GM19023 (cell line): Measurements from ENCODE around the gene STK32C.
"Not testable (repeated sequence)": the region's sequence is repeated elsewhere in the genome, so short reads cannot be mapped to it uniquely, and the experiment has no call there.

Experiments
- ATAC-seq: cut with Tn5 transposase; IDR thresholded peaks from one replicate; pipeline ENCODE4 v1.9.1; 2021; ENCODE audit warnings: mild to moderate bottlenecking, moderate library complexity; ENCODE audit not compliant: unreplicated experiment

STK32C gene

GRCh38 chr10:132269266-132270230 is 38.2 kb downstream of the STK32C start:
- ATAC-seq, result no peak

- ATAC-seq, result not testable (repeated sequence)
Observed at GRCh38 chr10:132267916-132268315, 39.8 kb downstream of the STK32C start.

GRCh38 chr10:132266594-132267161 is 41.1 kb downstream of the STK32C start:
- no peak for ATAC-seq

DNA sequence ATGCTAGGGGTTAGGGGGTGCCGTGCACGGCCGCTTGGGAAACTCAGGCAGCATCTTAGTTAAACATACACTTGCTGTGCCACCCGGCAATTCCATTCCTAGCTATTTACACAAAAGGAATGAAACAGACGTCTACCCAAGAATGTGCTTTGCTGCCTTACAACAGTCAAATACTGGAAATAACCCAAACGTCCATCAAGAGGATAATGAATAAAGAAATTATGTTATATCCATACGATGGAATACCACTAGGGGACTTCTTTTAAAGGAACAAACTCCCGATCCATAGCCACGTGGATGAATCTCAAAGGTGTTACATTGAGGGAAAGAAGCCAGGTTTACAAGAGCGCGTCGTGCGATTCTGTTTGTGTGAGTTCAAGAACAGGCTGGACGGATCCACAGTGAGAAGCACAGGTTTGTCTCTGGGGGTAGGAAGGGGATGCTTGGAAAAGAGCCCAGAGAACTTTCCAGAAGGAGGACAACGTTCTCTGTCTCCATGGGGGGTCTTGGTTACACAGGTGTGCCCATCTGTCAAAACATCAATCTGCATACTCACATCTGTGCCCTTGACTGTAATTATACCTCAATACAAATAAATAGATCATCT is 41.8 kb downstream of the STK32C start:
- ATAC-seq, result no peak

DNA sequence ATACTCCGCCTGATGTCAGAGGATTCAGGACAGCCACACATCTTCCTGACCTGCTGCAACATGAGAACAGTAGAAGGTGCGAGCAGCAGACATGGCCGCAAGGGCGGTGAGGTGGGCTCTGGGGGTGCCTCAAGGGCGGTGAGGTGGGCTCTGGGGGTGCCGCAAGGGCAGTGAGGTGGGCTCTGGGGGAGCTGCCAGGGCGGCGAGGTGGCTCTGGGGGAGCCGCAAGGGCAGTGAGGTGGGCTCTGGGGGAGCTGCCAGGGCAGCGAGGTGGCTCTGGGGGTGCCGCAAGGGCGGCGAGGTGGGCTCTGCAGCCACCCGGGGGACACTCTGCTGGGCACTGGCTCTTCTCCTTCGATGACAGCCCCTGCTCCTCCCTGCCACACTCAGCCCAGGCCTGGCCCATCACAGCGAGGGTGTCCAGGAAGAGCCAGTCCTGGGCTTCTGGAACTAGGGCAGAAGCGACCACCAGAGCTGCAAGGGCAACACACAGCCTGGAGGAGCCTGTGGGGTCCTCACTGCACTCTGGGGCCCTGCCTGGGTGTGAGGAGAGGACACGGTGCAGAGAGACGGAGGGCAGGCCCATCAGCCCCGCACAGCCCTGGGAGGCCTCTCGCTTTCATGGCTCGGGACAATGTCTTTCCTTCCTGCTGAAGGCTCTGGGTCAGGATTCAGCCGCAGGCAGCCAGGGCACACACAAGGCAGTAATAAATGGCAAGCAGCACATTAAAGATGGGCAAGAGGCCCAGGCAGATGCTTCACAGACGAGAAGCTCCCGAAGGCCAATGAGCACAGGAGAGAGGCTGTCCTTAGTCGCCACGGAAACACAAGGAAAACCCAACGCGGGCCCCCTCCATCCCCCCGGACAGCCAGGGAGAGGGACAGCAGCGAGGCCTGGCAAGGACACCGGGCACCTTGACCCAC is 42.5 kb downstream of the STK32C start:
- ATAC-seq, result no peak

GRCh38 chr10:132264306-132264950 is 43.3 kb downstream of the STK32C start:
- no peak for ATAC-seq

- ATAC-seq, result no peak
Observed at GRCh38 chr10:132263866-132264265, 43.9 kb downstream of the STK32C start.

- no peak for ATAC-seq
Observed at GRCh38 chr10:132259702-132260482, 47.9 kb downstream of the STK32C start.

GRCh38 chr10:132258423-132258822 is 49.3 kb downstream of the STK32C start:
- ATAC-seq, result no peak

GRCh38 chr10:132257907-132258306 is 49.8 kb downstream of the STK32C start:
- ATAC-seq, result no peak

DNA sequence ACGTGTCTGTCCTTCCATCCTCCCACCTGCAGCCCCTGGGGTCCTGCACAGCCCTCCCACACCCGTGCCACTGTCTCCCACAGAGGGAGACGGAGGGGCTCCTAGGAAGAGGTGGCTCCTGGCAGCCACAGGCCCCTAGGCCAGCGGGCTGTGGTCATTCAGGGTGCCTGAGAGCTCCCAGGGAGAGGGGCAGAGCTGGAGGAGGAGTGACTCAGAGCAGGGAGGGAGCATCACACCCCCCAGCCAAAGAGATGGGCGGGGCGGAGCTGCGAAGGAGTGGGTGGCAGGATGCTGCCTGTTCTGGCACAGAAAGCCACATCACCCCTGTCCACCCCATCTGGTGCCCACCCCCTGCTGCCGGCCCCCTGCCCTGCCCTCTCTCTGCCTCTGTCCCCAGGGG is 50.5 kb downstream of the STK32C start:
- no peak for ATAC-seq

- no peak for ATAC-seq
Observed at GRCh38 chr10:132256866-132257265, 50.9 kb downstream of the STK32C start.

GRCh38 chr10:132255489-132256344 is 52.0 kb downstream of the STK32C start:
- ATAC-seq, result no peak

GRCh38 chr10:132254841-132255240 is 52.9 kb downstream of the STK32C start:
- ATAC-seq, result no peak

- no peak for ATAC-seq
Observed at GRCh38 chr10:132253092-132253687, 54.6 kb downstream of the STK32C start.

GRCh38 chr10:132252412-132252811 is 55.3 kb downstream of the STK32C start:
- ATAC-seq, result no peak

DNA sequence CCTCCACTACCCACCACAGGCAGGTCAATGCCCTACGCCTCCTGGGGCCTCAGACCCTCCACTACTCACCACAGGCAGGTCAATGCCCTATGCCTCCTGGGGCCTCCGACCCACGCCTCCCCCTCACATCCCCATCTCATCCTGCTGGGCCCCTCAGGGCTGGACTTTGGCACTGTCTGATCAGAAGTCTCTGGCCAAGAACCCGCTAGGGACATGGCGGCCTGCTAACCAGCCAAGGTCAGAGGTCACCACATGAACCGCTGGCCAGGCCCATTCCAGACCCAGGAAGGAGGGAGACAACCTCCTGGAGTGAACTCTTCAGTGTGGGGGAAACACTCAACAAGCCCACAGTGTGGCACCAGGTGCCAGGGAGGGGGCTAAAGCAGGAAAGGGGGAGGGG is 55.8 kb downstream of the STK32C start:
- no peak for ATAC-seq
